Thyroid gland (tissue), 4 donors: Measurements from ENCODE around the gene ABCC6.

Experiments
- CTCF ChIP-seq, 6 experiments: fragments of 200-600 bp in 3 of 6; fragments of 450-650 bp in 3 of 6; sonication (generic) in 3 of 6; IDR thresholded peaks; one replicate each; pipeline ENCODE4 v1.5.1; 2016 to 2019; ENCODE audit warnings: antibody characterized with exemption in 6 of 6, mild to moderate bottlenecking in 2 of 6, inconsistent platforms in 1 of 6, moderate library complexity in 1 of 6
- POLR2A ChIP-seq, 2 donors: fragments of 450-650 bp; IDR thresholded peaks; one replicate each; pipeline ENCODE4 v1.6.1; 2017; ENCODE audit warnings: antibody characterized with exemption in 2 of 2, mild to moderate bottlenecking in 2 of 2, moderate library complexity in 1 of 2

- TF ChIP-seq POLR2A (IDR thresholded peaks at IDR 0.05) (no peak), CTCF (IDR thresholded peaks at IDR 0.05) (no peak)
Observed at GRCh38 chr16:16144416-16144815, 78.9 kb downstream of the ABCC6 start.
